ENCODE data around the gene PRDM16.

PRDM16 gene

DNA sequence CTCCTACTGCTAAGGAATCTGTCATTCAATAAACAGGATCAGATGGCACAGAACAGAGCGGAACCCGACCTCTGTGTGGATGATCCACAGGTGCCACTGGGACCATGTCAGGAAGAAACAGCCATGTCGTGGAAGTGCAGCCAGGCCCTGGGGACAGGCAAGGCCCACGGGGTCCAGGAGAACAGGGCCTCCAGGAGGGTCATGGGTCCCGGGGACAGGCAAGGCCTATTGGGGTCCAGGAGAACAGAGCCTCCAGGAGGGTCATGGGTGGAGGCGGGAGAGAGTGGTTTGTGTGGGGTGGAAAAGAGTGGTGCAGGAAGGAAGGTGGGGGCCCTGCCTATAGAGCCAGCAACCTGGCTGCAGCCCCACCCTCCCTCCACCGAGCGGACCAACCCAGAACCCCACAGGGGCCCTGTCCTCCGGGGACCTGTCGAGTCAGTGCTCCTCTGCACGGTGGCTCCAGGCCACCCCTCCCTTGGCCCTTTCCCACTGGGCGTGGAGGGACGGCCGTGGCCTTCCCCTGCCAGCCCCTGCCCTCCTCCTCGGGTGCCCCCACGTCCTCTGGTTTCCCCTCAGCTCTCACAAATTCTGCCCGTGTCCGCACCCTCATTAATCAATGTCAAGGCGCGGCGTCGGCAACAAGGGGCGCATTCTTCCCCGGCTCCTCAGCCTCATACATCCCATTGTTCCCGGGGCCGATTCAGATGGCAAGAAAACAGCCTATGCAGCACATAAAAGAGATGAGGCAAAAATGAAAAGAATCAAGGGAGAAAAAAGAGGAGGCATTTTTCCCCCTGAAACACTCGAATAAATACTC, 146.4 kb downstream of the PRDM16 start:
- no peak for DNase-seq

DNA sequence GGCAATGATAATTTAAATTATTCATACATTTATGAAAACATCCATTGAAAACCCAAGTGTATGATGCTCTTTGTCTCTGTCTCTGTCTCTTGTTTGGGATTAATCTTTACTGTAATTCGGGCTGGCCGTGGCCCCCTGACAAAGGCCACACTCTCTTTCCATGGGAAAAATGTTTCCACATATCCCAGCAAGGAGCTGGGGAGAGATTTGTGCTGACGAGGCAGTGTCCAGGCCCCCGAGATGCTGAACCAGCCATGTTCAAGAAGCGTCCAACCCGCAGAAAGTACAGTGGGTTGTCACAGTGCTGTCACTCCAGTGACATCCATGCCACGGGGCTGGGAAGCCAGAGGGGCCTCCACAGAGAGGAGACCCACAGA, 147.0 kb downstream of the PRDM16 start:
- no peak for DNase-seq

DNA sequence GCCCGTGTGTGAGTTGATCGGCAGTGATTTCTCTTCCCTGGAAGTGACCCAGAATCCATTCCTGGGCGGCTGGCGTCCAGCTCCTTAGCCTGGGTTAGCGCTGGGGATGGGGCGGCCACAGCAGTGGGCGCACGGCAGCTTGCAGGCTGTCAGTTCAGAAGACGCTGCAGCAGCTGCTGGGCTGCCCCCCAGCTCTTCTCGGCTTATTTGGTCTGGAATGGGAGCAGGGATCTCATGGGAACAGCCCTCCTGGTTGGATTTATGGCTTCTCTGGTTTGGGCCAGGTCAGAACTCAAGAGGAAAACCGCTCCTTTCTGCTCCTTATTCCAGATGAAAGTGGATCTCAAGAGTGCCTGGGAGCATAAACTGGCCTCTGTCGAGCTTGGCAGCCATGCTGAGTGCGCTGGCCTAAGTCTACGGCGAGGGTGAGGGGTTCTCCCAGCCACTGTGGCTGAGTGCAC, 148.2 kb downstream of the PRDM16 start:
- no peak for DNase-seq

DNA sequence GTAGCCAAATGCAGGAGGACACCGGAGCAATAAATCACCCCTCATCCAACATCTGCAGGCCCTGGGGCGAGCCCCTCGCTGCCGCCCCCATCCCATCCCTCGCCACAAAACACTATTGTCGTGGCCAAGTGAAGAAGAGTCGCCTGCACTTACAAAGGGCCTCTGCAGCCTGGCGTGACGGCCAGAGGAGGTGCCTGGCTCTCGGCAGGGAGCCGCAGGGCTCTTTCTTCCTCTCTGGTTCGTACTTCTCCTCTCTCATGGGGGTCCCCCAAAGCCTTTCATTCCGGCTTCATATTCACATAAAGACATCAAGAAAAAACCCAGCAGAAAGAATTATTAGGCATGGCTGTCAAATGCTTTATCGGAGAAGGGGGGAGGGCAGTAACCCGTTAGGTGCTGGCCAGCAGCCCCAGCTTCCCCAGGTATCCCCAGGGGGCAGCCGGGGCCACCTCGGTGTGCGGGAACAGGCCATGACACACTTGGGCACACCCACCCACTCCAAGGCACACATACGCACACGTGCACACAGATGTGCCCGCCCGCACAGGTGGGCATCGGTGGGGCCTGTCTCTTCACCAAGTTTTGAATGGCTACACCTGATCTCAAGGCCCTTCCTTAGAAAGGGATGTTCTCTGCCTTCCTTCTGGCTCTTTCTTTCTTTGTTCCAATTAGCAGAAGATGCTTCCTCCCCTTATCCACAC, 149.1 kb downstream of the PRDM16 start:
- no peak for DNase-seq

DNA sequence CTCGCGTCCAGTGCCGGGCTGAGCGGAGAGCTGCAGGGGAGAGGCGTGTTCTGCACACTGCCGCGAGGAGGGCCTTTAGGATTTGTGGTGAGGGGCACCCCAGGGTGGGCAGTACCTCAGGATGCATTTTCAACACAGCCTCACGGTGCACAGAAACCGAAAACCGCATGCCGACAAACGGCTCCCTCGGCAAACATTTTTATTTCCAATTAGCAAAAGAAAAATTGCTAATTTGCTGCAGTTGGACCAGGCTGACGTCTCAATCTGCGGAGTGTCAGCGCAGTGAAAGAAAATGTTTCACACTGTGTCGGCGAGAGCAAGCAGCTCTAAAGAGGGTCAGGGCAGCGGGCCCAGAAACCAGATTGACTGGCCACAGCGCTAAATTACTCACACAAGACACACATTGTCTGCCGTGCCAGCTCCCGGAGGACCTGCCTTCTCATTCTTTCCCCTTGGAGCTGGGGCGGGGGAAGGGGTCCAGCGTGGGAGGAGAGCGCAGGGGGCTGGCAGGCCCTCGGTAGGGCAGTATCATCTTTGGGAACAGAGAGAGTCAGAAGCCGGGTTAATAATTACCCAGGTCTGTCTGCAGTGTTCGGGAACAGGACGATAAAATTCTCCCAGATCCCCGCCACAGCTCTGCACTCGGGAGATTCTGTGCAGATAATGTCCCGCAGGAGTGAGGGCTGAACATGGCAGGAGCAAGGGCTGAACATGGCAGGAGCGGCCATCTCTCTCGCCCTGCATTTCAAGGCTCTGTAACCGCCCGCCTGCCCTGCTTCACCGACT, 150.2 kb downstream of the PRDM16 start:
- no peak for DNase-seq

DNA sequence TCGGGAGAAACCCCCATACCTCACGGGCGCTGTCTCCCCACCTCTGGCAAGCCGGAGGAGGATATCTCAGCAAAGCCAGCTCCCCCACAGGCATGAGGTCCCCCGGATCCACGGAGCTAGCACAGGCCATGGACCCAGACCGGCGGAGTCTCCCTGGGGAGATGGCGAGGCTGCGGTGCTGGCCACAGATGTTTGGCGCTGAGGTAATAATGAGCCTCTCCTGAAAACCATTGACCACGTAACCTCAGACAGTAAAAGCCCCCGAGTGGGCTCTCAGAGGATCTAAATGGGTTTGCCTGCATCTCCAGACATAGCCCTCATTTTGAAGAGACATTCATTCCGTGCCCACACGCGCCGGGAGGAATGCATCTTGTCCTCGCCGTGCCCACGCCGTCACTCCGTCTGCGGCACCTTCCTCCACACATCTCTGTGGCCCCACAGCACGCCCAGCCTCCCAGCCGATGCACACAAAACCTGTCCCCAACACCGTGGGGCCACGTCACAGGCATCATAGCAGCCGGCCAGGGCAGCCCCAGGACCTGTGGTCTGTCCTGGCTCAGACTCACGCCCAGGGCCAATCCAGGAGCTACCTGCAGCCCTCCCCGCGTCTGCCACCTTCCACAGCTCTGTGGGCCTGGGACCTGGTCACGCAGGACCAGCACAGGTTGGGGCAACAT, 150.9 kb downstream of the PRDM16 start:
- DNase-seq: no peak

DNA sequence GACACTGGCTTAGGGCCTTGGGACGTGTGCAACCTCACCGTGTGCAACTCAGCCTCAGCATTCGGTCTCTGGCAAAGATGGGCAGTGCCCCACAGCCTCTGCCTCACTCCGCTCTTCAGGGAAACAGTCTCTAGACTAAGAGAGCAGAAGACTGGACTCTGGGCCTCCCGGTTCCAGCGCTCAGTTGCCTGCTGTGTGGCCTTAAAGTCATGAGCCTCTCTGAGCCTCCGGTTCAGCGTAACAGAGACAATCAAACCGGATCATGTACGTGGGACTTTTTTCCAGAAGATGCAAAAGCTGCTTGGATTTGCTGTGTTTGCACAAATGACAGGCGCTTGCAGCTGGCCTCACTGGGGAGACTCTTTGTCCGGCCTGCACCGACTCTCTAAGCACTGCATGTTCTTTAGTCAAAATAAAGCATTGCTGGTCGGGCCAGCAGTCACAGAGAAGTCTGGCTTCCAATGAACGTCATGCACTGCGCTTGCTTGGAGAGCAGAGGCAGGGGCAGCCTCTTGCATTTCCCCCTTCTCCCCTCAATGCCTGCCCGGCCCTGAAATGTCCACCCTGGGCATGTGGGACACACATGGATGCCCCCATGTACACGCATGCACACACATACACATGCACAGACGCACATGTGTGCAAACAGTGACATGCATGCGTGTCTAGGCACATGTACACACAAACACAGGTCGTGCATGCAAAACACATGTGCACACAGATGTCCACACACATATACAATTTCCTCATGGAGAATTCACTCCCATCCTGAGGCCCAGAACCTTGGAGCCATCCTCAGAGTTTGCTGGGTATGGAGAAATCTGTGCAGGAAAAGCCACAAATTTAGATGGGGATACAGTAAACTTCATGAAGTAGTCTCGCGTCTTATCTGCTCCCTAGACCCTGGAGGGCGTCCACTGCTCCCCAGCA, 152.4 kb downstream of the PRDM16 start:
- DNase-seq: no peak

DNA sequence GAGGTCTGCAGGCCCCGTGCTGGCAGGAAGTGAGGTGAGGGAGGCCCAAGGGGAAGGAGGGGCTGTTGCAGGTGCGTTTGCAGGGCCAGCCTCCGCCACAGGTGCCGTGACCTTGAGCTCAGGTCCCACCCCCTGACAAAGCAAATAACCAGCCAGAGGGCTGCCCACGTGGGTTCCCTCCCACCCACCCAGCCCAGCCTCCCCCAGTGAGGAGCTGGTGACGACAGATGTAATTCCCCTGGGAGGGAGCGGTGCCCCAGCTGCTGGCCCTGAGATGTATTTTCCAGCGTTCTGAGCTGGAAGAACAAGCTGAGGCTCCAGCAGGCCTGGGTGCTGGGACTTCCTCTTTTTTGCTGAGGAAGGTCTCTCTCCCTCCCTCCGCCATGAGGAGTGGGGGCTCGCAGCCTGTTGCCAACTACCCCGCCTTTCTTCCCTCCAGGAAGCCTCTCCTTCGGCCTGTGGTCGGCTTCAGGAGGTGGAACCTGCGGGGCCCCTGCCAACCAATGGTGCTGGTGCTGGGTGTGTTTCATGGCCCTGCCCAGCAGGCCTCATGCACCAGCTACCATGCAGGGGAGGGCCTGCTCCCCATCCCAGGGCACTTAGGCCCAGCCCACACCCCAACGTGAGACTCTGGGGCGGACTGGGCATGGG, 153.2 kb downstream of the PRDM16 start:
- DNase-seq: peak in 1 of 3 experiments; percentile 5

DNA sequence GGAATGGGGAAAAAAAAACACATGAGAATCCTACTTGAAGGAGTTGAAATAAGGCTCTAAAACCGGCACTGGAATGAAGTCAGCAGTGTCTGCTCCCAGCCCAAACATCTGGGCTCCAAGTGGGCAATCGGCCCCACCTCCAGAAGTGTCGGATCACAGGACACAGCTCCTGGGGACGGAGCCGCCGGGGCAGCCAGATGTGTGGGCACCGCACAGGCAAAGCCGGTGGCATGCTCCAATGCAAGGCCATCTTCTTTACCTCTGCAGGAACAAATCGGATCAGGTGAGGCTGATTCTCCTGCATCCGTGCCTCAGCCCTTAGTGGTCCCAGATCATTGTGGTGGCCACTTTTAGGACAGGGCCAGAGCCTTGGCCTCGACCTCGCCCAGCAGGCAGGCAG, 156.7 kb downstream of the PRDM16 start:
- no peak for DNase-seq

DNA sequence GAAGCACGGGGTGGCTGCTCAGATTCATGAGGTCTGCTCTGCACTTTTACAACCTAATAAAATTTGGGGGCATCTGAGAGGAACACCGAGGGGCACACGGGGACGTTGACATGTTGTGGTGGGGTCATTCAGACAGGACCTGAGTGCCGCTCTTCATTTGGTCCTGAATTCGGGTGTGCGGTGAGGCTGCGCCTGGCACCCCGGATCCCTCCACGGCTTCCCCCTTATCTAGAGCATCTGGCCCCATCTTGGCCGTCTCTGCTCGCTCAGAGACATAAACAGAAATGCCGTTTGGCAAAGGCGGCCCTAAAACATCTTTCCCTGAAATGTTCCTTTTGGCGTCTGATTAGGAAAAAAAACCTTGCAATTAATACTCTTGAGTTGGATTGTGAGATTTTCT, 157.2 kb downstream of the PRDM16 start:
- no peak for DNase-seq

DNA sequence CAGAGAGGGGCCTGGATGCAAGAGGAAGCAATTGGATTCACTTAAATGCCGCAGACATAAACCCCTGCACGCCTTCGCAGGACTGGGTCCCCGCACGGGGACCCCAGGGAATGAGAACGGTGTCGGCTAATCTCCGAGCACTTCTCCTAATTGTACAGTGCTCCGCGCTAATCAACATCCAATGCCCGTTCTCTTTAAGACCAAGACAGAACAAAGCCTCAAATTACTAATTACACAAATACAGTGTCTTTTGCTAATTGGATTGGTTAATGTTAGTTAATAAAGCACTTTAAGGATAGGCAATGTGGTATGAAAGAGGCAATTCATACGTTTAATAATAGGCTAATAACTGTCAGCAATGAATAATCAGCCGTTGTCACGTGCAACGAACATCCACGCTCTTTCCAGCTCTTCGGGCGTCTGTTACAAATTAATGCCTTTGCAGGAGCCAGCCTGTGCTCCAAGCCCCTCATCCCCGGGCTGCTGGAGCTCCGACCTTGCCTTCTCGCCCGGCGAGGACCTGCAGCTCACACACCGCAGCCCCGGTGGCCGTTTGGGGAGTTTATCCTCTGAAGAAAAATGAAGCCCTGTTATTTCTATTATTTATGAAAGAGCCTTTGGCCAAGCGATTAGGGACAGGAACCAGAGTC, 157.8 kb downstream of the PRDM16 start:
- DNase-seq: peak in 1 of 3 experiments; percentile 13

DNA sequence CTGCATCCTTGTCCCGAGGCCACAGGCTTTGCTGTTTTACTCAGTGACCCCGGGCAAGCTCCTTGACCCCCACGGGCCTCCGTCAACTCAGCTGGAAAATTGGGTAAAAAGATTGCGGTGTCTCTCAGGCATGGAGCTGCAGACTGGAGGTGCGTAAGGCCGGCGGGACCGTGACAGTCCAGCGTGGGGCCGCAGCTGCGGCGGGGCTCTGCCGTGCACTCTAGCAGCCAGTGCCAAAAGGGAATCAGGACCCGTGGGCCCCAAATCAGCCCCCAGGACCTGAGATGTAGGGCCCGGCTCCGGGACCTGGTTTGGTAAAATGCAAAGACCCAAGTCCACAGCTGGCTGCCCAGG, 158.3 kb downstream of the PRDM16 start:
- no peak for DNase-seq

DNA sequence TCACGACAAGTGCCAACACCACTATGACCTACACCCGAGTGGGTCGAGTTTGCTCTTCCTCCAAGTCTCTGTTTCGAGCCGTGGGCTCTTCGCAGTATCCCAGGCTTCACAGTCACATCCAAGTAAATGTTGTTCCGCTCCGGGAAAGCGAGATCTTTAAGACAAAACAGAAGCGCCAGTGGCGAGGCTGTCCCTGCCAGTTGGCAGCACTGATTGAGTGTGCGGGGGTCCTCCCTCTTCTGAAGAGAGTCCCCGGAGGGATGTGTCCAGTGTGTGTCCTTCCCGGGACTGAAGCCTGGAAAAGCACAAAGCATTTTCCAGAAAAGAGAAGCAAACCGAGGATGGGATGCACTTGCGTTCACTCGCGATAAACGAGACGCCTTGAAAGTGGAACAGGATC, 158.9 kb downstream of the PRDM16 start:
- DNase-seq: no peak

DNA sequence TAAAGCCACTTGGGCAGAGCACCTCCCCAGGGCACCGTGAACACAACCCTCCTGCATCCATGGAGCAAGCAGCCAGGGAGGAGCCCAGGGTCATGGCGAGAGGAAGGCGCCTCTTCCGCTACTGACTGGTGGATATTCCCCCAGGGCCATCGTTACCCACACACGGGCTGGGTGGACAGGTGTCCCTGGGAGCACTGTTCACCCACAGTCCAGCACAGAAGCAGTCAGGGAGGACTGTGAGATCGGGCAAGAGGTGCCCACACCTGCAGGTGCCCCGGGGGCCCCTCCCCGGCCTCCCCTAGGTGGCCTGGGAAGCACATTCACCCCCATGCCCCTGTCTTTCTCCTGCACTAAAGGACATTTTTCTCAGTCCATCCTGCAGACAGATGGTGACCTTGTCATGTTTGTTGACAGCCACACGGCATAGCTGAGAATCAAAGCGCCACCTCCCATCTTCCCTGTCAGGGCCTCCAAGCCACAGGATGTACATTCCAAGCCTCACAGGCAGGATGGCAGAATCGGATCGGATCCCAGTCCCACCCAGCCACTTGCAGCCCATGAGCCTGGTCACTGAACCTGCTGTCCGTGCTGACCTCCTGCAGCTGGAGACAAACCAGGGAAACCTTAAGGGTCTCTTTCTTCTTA, 160.2 kb downstream of the PRDM16 start:
- no peak for DNase-seq

DNA sequence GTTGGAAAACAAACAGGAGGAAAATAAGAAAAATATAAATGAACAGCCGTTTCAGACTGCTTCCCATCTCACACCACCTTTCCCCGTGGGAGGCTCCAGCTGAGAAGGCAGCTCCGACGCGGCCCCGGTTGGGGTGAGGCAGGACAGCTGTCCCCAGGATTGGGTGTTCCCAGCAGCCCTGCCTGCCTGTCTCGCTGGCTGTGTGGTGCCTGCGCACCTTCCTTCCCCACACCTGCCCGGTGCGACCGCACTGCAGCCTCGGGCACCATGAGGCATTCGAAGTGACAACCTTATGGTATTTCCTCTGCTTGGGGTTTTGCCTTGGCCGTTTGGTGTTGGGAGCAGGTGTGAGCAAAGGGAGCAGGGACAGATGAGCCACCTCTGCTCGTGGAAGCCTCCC, 161.6 kb downstream of the PRDM16 start:
- DNase-seq: no peak

DNA sequence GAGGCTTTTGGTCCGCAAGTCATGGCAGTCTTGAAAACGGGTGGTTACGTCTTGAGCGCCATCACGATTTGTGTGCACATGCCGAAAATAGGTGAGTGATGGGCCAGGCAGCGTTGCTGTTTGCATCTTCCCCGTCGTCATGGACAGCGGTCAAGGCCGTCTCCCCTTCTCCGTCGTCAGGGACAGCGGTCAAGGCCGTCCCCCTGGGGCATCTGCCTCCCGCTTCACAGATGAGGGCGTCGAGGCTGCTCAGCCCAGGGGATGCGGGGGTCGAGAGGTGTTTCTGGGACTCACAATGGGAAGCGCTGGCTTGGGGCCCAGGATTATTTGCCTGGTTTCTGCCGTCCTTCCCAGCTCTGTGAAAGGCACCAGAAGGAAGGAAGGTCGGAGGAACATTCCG, 162.2 kb downstream of the PRDM16 start:
- no peak for DNase-seq

DNA sequence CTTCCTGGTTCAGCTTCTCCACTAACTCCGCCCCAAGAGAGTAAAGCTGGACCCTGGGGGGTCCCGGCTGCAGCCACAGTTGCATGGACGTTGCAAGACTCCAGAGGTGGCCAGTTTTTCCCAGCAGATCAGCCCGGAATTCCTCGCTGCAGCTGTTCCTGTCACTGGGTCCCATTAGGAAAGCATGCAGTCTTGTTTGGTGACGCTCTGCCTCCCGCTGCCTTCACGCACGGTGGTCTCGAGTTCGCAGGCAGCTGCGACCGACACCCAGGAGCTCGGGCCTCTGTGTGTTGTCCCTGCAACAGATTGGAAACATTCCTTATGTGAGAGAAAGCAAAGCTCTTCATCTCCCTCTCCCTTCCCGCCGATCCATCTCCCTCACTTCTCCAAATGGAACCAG, 162.8 kb downstream of the PRDM16 start:
- no peak for DNase-seq

DNA sequence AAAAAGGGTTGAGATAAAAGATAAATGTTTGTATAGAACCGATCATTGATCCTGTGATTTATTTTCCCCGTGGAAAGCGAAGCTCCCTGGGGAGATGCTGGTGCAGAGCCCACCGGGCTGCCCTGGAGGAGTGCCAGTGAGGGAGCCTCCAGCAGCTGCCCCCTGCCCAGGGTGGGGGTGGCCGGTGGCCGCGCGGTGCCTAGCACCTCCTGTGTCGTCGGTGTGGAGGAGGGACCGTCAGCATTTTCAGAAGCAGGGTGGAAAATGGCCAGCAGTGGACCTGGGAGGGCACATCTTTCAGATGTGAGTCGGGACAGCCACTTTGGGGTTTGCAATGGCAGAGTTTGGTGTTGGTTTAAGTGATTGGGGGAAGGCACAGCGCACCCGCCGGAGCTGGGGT, 164.0 kb downstream of the PRDM16 start:
- DNase-seq: no peak

DNA sequence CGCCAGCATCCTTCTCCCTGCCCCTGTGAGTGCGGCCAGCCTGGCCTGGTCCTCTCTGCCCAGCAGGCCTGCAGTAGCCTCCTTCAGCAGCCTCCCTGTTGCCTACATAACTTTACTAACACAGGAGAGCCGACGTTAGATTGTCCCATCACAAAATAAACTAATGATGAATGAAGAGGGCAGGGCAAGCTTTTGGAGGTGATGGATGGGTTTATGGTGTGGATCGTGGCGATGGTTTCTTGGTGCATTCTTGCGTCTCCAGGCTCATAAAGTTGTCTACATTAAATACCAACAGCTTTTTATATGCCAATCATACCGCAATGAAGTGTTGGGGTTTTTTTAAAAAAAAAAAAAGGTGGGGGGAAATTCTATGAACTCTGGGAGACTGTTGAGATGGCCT, 164.5 kb downstream of the PRDM16 start:
- no peak for DNase-seq

DNA sequence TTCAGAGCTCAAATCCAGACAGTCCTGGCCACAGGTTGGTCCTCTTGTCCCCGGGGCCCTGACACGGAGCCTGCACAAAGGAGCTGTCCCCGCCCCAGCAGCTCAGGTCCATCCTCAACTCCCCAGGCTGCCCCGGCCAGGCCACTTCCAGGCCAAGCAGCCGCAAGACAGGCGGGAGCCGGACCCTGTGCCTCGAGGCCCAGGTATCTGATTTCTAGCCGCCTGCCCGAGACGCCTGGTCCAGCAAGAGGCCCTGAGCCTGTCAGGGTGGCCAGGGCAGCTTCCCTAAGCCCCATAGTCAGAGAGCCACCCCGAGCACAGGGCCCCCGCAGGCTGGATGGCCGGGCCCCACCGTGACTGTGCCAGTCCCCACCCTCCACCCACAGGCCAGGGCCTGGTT, 165.3 kb downstream of the PRDM16 start:
- no peak for DNase-seq

All from NCI-H1417 (cell line).